Ovary (tissue), 10 donors: Measurements from ENCODE around the gene ABCB6. TPM values are rescaled to one million over a fixed set of nuclear protein-coding genes. Genes with fewer than 3 reads are reported as not detected.

ENCODE experiments used
- DNase-seq, 5 donors: peaks; one replicate each; pipeline ENCODE4 v3.0.0-alpha.2; 2019 to 2020
- H3K27ac ChIP-seq, 2 donors: fragments of 200-600 bp; one replicate each; pipeline versions ENCODE4 v1.5.1 to v1.8.0; 2019 to 2022
- H3K27me3 ChIP-seq: fragments of 200-600 bp; one replicate; pipeline ENCODE4 v1.8.0; 2022
- H3K36me3 ChIP-seq: fragments of 200-600 bp; sonication (generic); one replicate; pipeline ENCODE4 v1.5.1; 2019
- H3K4me1 ChIP-seq: one replicate; pipeline ENCODE4 v1.8.1; 2013; ENCODE audit warnings: mild to moderate bottlenecking, moderate library complexity; ENCODE audit not compliant: insufficient read depth
- H3K4me3 ChIP-seq: fragments of 200-600 bp; sonication (generic); one replicate; pipeline ENCODE4 v1.5.1; 2017
- H3K9me3 ChIP-seq, 2 donors: fragments of 200-600 bp in 1 of 2; sonication (generic) in 1 of 2; one replicate each; pipeline versions ENCODE4 v1.5.1 to v1.8.1; 2013 to 2019; ENCODE audit warnings: mild to moderate bottlenecking in 1 of 2, moderate library complexity in 1 of 2
- EP300 ChIP-seq: sonication (generic); formaldehyde crosslinking; IDR thresholded peaks from one replicate; pipeline ENCODE4 v1.6.1; 2017; ENCODE audit warnings: antibody characterized with exemption
- POLR2A ChIP-seq: fragments of 450-650 bp; IDR thresholded peaks from one replicate; pipeline ENCODE4 v1.6.1; 2017; ENCODE audit warnings: antibody characterized with exemption, mild to moderate bottlenecking, moderate library complexity
- WGBS, 3 donors: extraction: QIAGEN DNeasy Blood & Tissue Kit in 1 of 3; methylation state at CpG; one replicate each; pipeline versions ENCODE4 v1.1.5 to v1.1.7; 2013 to 2017; 5-methylcytosine and 5-hydroxymethylcytosine counted together
- intact Hi-C, 4 donors: fragments of 100-400 bp; cut with DNase I; formaldehyde crosslinking; loops; one replicate each; pipeline versions ENCODE4 v1.11.0 to v1.15.1; 2022 to 2023
- long read RNA-seq, 3 donors: library from polyadenylated mRNA in 2 of 3; unstranded in 2 of 3; transcript quantifications; one replicate each; pipeline ENCODE4 v2.0.0 and lab custom pipeline, GENCODE V29; 2021 to 2026
- polyA plus RNA-seq, 2 donors: library from polyadenylated mRNA; stranded (reverse); fragments of 200-250 nt in 1 of 2; fragments of 350-450 nt in 1 of 2; fragmentation: Illumina TruSeq in 1 of 2; extraction: RNeasy Lipid Tissue Mini Kit (QIAGEN cat#74804) in 1 of 2; gene quantifications; one replicate each; pipeline ENCODE4 v1.2.3, GENCODE V29; 2013 to 2014
- total RNA-seq, 7 donors: library from RNA; depleted of rRNA in 2 of 7; stranded (reverse); fragments of >200 nt in 2 of 7; fragmentation: NEBNext Ultra II Directional in 3 of 7; extraction: Animal tissue kit (Norgen Biotek cat#: 25700) in 3 of 7; gene quantifications; one replicate each; pipeline versions ENCODE4 v1.1.0 to v1.2.4, GENCODE V29; 2016 to 2023
- TF ChIP-seq, protein P1 (sequence below), 3 donors: fragments of 450-650 bp in 2 of 3; fragments of 200-600 bp in 1 of 3; IDR thresholded peaks; one replicate each; pipeline versions ENCODE4 v1.5.1 to v1.8.0; 2016 to 2022; ENCODE audit warnings: antibody characterized with exemption in 3 of 3, mild to moderate bottlenecking in 1 of 3
- donor health status: DM: no; HTN: no; CAD: no; lungs with moderate emphysema.
- donor health status: DM: no; HTN: no; CAD: no.
- donor health status: Bipolar disorder and iron deficiency.
- donor health status: DM: yes; HTN: yes; CAD: no.
- donor health status: DM: no; HTN: no; CAD: no.
- donor health status: DM: yes; HTN: yes; CAD: no.

ABCB6 gene
- 10 to 100 TPM; 12.0 to 64.5 (median 37.2) TPM for total RNA-seq
- 10 to 100 TPM; 26.3 to 33.3 TPM for polyA plus RNA-seq
- long read RNA-seq, donor 1, transcript ABCB6-202 (18 exons, 2,878 nt) = minor isoform, 6 of 294 reads
- long read RNA-seq, donor 1, transcript ABCB6-201 (19 exons, 3,045 nt) = major isoform, 169 of 294 reads
- long read RNA-seq, donor 1, partial matches to known transcripts = 16 of 294 reads
- long read RNA-seq, donor 1, other reads (novel, unspliced or antisense) = 99 of 294 reads
- long read RNA-seq, donor 2, partial matches to known transcripts = 0 of 5 reads
- long read RNA-seq, donor 2, other reads (novel, unspliced or antisense) = 0 of 5 reads
- long read RNA-seq, donor 3, transcript ABCB6-201 (19 exons, 3,045 nt) = major isoform, 106 of 214 reads
- long read RNA-seq, donor 3, transcript ABCB6-202 (18 exons, 2,878 nt) = minor isoform, 6 of 214 reads
- long read RNA-seq, donor 3, partial matches to known transcripts = 11 of 214 reads
- long read RNA-seq, donor 3, other reads (novel, unspliced or antisense) = 86 of 214 reads

DNA sequence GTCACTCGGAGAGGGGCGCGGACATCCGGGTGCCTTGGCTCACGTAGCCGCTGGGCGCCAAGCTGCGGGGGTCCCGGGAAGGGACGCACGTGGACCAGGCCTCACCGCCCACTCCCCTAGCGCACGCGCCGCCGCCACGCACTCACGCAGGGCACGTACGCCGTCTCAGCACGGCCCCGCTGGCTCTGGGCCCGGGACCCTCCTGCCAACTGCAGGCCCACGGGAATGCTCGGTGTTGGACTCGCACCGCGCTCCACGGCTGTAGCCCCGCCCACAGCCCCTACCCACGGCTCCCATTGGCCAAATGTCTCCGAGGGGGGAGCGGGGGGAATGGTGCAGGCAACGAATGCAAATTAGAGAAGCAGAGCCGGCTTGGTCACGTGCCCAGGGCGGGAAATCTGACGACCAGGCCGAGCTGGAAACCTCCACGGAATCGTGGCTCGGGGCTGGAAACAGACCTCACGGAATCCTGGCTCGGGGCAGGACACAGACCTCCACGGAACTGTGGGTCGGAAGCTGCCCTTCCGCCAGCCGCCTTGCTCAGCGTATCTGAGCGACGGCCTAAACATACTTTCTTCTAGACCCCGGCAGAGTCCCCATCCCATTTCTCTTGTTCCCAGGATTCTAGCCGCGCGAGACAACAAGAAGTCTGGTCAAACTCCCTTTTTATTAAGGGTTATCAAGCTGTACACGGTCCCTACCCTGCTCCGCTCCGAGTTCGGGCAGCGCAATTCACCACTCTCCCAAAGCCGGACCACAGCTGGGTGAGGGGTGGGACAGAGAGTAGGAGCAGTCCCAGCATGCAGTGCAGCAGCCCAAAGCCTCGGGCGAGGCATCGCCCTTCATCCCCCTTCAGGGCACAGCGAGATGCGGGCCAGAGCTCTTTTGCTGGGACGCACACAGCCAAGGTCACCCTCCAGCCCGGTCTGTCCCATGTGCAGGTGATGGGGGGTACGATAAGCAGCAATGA lies at the start of gene ABCB6:
TSS of gene ABCB6 (minus strand) at position 227 of the 970 bp plus-strand sequence. CDS start 285 bp downstream, outside the sequence.
- peak; percentile 99 to 100 (median 99) for DNase-seq
- Histone ChIP-seq H3K36me3 (no peaks in the 10 kb centered on the region), H3K27me3 (no peaks in the 10 kb centered on the region), H3K27ac (peak within 1 kb of the TSS; percentile 54 to 88), H3K9me3 (no peaks in the 10 kb centered on the region), H3K4me1 (peaks cover 2% of the 10 kb centered on the region), H3K4me3 (peak within 1 kb of the TSS; percentile 53)
- intact Hi-C loops = loop anchor here in 2 of 4 donors (5.0 kb wide), 2 partner anchors 37 to 42 kb away; partner anchors contain the start of genes CNPPD1 (in 1 of the 2) and RETREG2 (in 1 of the 2)
- 2 to 3% (median 3%) methylated on average over 67 to 71 of the region's 71 CpGs for WGBS, 3 donors
- TF ChIP-seq POLR2A = peak; percentile 53
- TF ChIP-seq, protein P1, sequence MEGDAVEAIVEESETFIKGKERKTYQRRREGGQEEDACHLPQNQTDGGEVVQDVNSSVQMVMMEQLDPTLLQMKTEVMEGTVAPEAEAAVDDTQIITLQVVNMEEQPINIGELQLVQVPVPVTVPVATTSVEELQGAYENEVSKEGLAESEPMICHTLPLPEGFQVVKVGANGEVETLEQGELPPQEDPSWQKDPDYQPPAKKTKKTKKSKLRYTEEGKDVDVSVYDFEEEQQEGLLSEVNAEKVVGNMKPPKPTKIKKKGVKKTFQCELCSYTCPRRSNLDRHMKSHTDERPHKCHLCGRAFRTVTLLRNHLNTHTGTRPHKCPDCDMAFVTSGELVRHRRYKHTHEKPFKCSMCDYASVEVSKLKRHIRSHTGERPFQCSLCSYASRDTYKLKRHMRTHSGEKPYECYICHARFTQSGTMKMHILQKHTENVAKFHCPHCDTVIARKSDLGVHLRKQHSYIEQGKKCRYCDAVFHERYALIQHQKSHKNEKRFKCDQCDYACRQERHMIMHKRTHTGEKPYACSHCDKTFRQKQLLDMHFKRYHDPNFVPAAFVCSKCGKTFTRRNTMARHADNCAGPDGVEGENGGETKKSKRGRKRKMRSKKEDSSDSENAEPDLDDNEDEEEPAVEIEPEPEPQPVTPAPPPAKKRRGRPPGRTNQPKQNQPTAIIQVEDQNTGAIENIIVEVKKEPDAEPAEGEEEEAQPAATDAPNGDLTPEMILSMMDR (IDR thresholded peaks at IDR 0.05) = no peak

DNA sequence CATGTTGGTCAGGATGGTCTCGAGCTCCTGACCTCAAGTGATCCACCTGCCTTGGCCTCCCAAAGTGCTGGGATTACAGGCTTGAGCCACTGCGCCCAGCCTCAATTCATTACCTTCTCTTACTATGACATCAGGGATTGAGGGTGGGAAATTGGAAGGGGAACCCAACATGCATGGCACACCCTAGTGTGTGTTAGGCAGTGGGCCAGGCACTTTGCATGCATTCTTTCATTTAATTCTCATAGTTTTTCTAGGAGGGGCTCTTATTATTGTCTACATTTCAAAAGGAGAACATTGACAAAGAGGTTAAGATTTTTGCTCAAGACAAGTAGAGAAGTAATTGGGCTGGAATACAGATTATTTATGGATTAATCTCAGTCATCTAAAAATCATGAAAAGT lies 49.5 kb upstream of the ABCB6 start:
- Histone ChIP-seq H3K4me3 (no peak overlapping the region), H3K36me3 (no peaks in the 10 kb centered on the region), H3K27me3 (no peaks in the 10 kb centered on the region), H3K4me1 (no peaks in the 10 kb centered on the region), H3K27ac (no peak overlapping the region), H3K9me3 (no peaks in the 10 kb centered on the region)
- no peak for DNase-seq
- WGBS, 3 donors = 69 to 86% (median 83%) methylated on average over 2 of the region's 2 CpGs
- intact Hi-C loops = no loop called here
- no peak for TF ChIP-seq POLR2A
- TF ChIP-seq, protein P1 (IDR thresholded peaks at IDR 0.05) = no peak
- no peak for TF ChIP-seq EP300

DNA sequence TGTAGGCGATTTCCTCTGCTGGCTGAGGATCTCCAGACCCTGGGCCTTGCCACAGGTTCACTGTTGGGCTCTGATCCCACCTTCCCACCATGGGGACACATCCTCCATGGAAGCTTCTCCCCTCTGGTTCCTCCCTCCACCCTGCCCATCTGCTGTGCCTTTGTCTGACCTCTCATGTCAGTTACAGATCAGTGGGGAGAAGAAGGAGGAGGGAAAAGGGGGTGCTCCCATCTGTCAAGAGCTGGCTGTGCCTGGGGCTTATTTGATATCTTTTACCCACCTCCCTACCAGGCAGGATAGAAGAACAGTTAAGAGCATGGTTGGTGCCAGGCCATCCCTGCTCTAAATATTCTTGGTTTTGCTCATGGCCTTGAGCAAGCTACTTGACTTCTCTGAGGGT lies 48.1 kb upstream of the ABCB6 start:
- H3K36me3 ChIP-seq = no peaks in the 10 kb centered on the region
- H3K4me1 ChIP-seq = no peaks in the 10 kb centered on the region
- 70 to 81% (median 80%) methylated on average over 1 of the region's 1 CpG for WGBS, 3 donors
- TF ChIP-seq, protein P1 (IDR thresholded peaks at IDR 0.05) = no peak
- no peak for TF ChIP-seq POLR2A
- no peak for TF ChIP-seq EP300
- H3K27me3 ChIP-seq = no peaks in the 10 kb centered on the region
- no peak for DNase-seq
- H3K9me3 ChIP-seq = no peaks in the 10 kb centered on the region
- H3K4me3 ChIP-seq = no peak overlapping the region
- no peak overlapping the region for H3K27ac ChIP-seq
- intact Hi-C loops = no loop called here

DNA sequence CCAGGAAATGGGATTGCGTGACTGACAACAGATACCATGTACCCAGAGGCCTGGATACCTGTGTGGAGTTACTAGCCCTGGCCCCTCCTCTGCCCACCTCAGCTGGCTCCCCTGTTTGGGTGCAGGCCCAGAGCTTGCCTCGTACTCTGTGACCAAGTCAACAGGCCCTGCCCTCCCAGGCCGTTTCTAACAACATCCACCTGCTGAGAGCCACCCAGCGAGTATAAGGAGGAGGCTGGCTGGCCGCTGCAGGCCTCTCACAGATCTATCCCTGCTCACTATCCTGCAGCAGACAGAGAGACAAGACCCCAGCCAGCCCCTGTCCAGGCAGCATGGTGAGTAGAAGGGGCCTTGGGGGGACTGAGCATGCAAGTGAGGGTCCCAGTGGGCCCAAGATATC lies 47.5 kb upstream of the ABCB6 start:
- TF ChIP-seq EP300 = no peak
- no peak for TF ChIP-seq POLR2A
- TF ChIP-seq, protein P1 (IDR thresholded peaks at IDR 0.05) = no peak

More for the DNA sequence above, 47.5 kb upstream of the ABCB6 start:
- intact Hi-C loops = no loop called here
- Histone ChIP-seq H3K9me3 (no peaks in the 10 kb centered on the region), H3K27me3 (no peaks in the 10 kb centered on the region), H3K4me3 (no peak overlapping the region), H3K27ac (no peak overlapping the region), H3K36me3 (no peaks in the 10 kb centered on the region), H3K4me1 (no peaks in the 10 kb centered on the region)
- no peak for DNase-seq
- 59 to 64% (median 62%) methylated on average over 4 to 5 of the region's 5 CpGs for WGBS, 3 donors
